HEK293 (cell line): ENCODE results near the gene TBC1D5.

Source experiments
- CTCF ChIA-PET: fragments of 350-600 bp; formaldehyde crosslinking; extraction: SDS; loops from one replicate; lab custom pipeline; 2021; ENCODE audit warnings: antibody characterized with exemption; lab: Yijun Ruan, JAX
- POLR2A ChIA-PET: fragments of 300-600 bp; formaldehyde crosslinking; extraction: SDS; loops from one replicate; lab custom pipeline; 2020; ENCODE audit warnings: antibody characterized with exemption, inconsistent platforms; lab: Yijun Ruan, JAX
- H3K27ac ChIP-seq: fragments of 200-500 bp; sonication (Bioruptor generic); 2 replicates; pipeline ENCODE4 v1.5.1; 2014; ENCODE audit warnings: low read depth, low read length, control low read depth, inconsistent platforms; ENCODE audit errors: extremely low read depth
- H3K36me3 ChIP-seq, 2 experiments: fragments of 200-500 bp in 1 of 2; sonication (Bioruptor generic) in 1 of 2; 1 replicate in 1 of 2; 2 replicates in 1 of 2; pipeline ENCODE4 v1.5.1; 2014 to 2017; ENCODE audit warnings: inconsistent platforms in 2 of 2, low read length in 2 of 2; ENCODE audit not compliant: control insufficient read depth in 2 of 2, insufficient read depth in 1 of 2
- H3K4me1 ChIP-seq: fragments of 200-500 bp; sonication (Bioruptor generic); 2 replicates; pipeline ENCODE4 v1.5.1; 2014; ENCODE audit warnings: mild to moderate bottlenecking, low read length, inconsistent platforms; ENCODE audit not compliant: control insufficient read depth, insufficient read depth
- H3K4me3 ChIP-seq: 2 replicates; pipeline ENCODE4 v1.5.1; 2011; ENCODE audit warnings: low read depth, mild to moderate bottlenecking, control low read depth, low read length, moderate library complexity
- H3K9me3 ChIP-seq: fragments of 200-500 bp; sonication (Bioruptor generic); 2 replicates; pipeline ENCODE4 v1.5.1; 2014; ENCODE audit warnings: low read depth, low read length, inconsistent platforms; ENCODE audit not compliant: control insufficient read depth, insufficient read depth
- BCL6B ChIP-seq: fragments of 450-650 bp; formaldehyde crosslinking; IDR thresholded peaks from 2 replicates; pipeline ENCODE4 v1.5.1; 2017; ENCODE audit warnings: missing biosample characterization, missing genetic modification characterization
- ELK4 ChIP-seq: IDR thresholded peaks from 2 replicates; pipeline ENCODE4 v1.6.1; 2011; ENCODE audit warnings: mild to moderate bottlenecking, low read depth, low read length, borderline replicate concordance
- GLI2 ChIP-seq: fragments of 450-650 bp; formaldehyde crosslinking; IDR thresholded peaks from 2 replicates; pipeline ENCODE4; 2017; ENCODE audit warnings: missing biosample characterization, missing genetic modification characterization, low read depth, borderline replicate concordance
- KLF10 ChIP-seq: fragments of 450-650 bp; IDR thresholded peaks from 2 replicates; pipeline ENCODE4 v1.5.1; 2018; ENCODE audit warnings: missing biosample characterization, mild to moderate bottlenecking, missing genetic modification characterization
- KLF17 ChIP-seq: fragments of 450-650 bp; formaldehyde crosslinking; IDR thresholded peaks from 2 replicates; pipeline ENCODE4 v1.5.1; 2016; ENCODE audit warnings: missing biosample characterization, missing genetic modification characterization
- MYNN ChIP-seq: fragments of 450-650 bp; formaldehyde crosslinking; IDR thresholded peaks from 2 replicates; pipeline ENCODE4 v1.5.1; 2016; ENCODE audit warnings: missing biosample characterization, missing genetic modification characterization, borderline replicate concordance
- PRDM2 ChIP-seq: fragments of 450-650 bp; formaldehyde crosslinking; IDR thresholded peaks from 2 replicates; pipeline ENCODE4 v1.5.1; 2016; ENCODE audit warnings: missing biosample characterization, missing genetic modification characterization, borderline replicate concordance
- TSHZ1 ChIP-seq: fragments of 450-650 bp; formaldehyde crosslinking; IDR thresholded peaks from 2 replicates; pipeline ENCODE4 v1.5.1; 2016; ENCODE audit warnings: missing biosample characterization, missing genetic modification characterization, borderline replicate concordance
- ZBTB21 ChIP-seq: fragments of 450-650 bp; formaldehyde crosslinking; IDR thresholded peaks from 2 replicates; pipeline ENCODE4 v1.5.1; 2017; ENCODE audit warnings: missing biosample characterization, missing genetic modification characterization
- ZNF449 ChIP-seq: fragments of 450-650 bp; formaldehyde crosslinking; IDR thresholded peaks from 2 replicates; pipeline ENCODE4 v1.5.1; 2017; ENCODE audit warnings: missing biosample characterization, mild to moderate bottlenecking, missing genetic modification characterization, moderate library complexity
- ZNF664 ChIP-seq: fragments of 450-650 bp; formaldehyde crosslinking; IDR thresholded peaks from 2 replicates; pipeline ENCODE4 v1.5.1; 2016; ENCODE audit warnings: missing biosample characterization, missing genetic modification characterization
- ZNF785 ChIP-seq: fragments of 450-650 bp; formaldehyde crosslinking; IDR thresholded peaks from 2 replicates; pipeline ENCODE4 v1.5.1; 2016; ENCODE audit warnings: missing biosample characterization, missing genetic modification characterization

TBC1D5 gene

GRCh38 chr3:17683542-17684207 is 58.8 kb downstream of the TBC1D5 start:
- H3K9me3 ChIP-seq = no peaks in the 10 kb centered on the region
- H3K27ac ChIP-seq = no peak overlapping the region
- no peaks in the 10 kb centered on the region for H3K36me3 ChIP-seq
- H3K4me3 ChIP-seq = no peak overlapping the region
- POLR2A ChIA-PET = no interaction called here
- H3K4me1 ChIP-seq = no peaks in the 10 kb centered on the region
- CTCF ChIA-PET = no interaction called here
- no peak for TF ChIP-seq ZNF785 (tag by site-specific recombination)
- TF ChIP-seq ZNF449 = no peak
- no peak for TF ChIP-seq BCL6B
- TF ChIP-seq GLI2 = no peak
- TF ChIP-seq KLF10 (tag by site-specific recombination) = no peak
- no peak for TF ChIP-seq ZBTB21 (tag by site-specific recombination)
- TF ChIP-seq TSHZ1 (tag by site-specific recombination) = no peak
- no peak for TF ChIP-seq ZNF664 (tag by site-specific recombination)
- no peak for TF ChIP-seq KLF17 (tag by site-specific recombination)
- TF ChIP-seq MYNN = no peak
- no peak for TF ChIP-seq PRDM2 (tag by site-specific recombination)
- TF ChIP-seq ELK4 = no peak
- TF ChIP-seq, all 188 proteins: peak for 0
